RPMI7951 (cell line): ENCODE measurements around the gene RLN3. TPM values are rescaled to one million over a fixed set of nuclear protein-coding genes. Genes with fewer than 3 reads are reported as not detected.

Experiments used
- DNase-seq: peaks from one replicate; pipeline ENCODE4 v3.0.0-alpha.2; 2012; ENCODE audit warnings: low read depth
- total RNA-seq: library from RNA; depleted of rRNA; stranded (reverse); fragments of >200 nt; shearing (Covaris generic); gene quantifications from 2 replicates; pipeline ENCODE4 v1.2.3, GENCODE V29; 2014

RLN3 gene
- total RNA-seq, 1 experiment from 2014 or later: not detected

- no peak for DNase-seq
Measured at GRCh38 chr19:14054099-14054498, 26.2 kb downstream of the RLN3 start.

- DNase-seq: no peak
Measured at GRCh38 chr19:14054721-14055120, 26.8 kb downstream of the RLN3 start.

- DNase-seq: no peak
Measured at GRCh38 chr19:14055396-14055795, 27.4 kb downstream of the RLN3 start.

- no peak for DNase-seq
Measured at GRCh38 chr19:14056069-14056666, 28.2 kb downstream of the RLN3 start.

GRCh38 chr19:14056741-14057356 is 28.9 kb downstream of the RLN3 start:
- DNase-seq: no peak

GRCh38 chr19:14058182-14059092 is 30.5 kb downstream of the RLN3 start:
- DNase-seq: no peak

GRCh38 chr19:14059093-14059480 is 31.1 kb downstream of the RLN3 start:
- no peak for DNase-seq

- DNase-seq: no peak
Measured at GRCh38 chr19:14059652-14060155, 31.8 kb downstream of the RLN3 start.

GRCh38 chr19:14061081-14061749 is 33.3 kb downstream of the RLN3 start:
- no peak for DNase-seq

- DNase-seq: no peak
Measured at GRCh38 chr19:14061751-14062557, 34.0 kb downstream of the RLN3 start, which contains the start of gene PALM3. TSS of gene PALM3 (minus strand) at chr19:14062076. CDS start at chr19:14061980, 96 bp downstream.

GRCh38 chr19:14062558-14062855 is 34.6 kb downstream of the RLN3 start:
- DNase-seq: no peak

GRCh38 chr19:14063105-14063504 is 35.2 kb downstream of the RLN3 start:
- DNase-seq: no peak

- DNase-seq: no peak
Measured at GRCh38 chr19:14066134-14066533, 38.2 kb downstream of the RLN3 start.

GRCh38 chr19:14070268-14071050 is 42.5 kb downstream of the RLN3 start:
- no peak for DNase-seq

GRCh38 chr19:14072535-14073260 is 44.8 kb downstream of the RLN3 start, which contains the start of gene MISP3:
TSS of gene MISP3 (plus strand) at chr19:14072786. CDS start at chr19:14073310, 524 bp downstream.
- DNase-seq: peak; percentile 39

- DNase-seq: peak; percentile 78
Measured at GRCh38 chr19:14073261-14073924, 45.4 kb downstream of the RLN3 start.

GRCh38 chr19:14073925-14074838 is 46.2 kb downstream of the RLN3 start:
- peak; percentile 28 for DNase-seq

- DNase-seq: no peak
Measured at GRCh38 chr19:14078411-14078810, 50.5 kb downstream of the RLN3 start.
